ENCODE measurements around the gene SETD3.

Gene SETD3

GRCh38 chr14:99512571-99513182, 32.0 kb upstream of the SETD3 start:
- TF ChIP-seq CTCF (IDR thresholded peaks at IDR 0.05; ENCODE audit: low read depth, low read length) (no peak), EZH2phosphoT487 (IDR thresholded peaks at IDR 0.05; ENCODE audit: low read depth) (no peak)

DNA sequence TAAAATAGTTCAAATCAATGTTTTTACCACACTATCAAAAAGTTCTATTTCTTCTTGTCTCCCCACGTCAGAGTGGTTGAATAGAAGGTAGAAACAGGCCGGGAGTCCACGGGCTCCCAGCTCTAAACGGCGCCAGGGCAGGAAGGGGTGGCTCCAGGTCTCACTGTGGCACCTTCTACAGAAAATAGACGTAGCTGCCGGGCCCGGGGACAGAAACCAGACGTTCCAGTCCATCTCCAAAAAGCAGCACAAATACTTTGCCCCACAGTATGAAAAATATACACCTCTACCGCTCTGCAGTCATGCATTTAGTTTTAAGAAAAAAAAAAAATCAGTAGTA, 31.4 kb upstream of the SETD3 start:
- Histone ChIP-seq H2AFZ (ENCODE audit: low read depth, low read length) (no peak overlapping the region), H3K9me3 (ENCODE audit: insufficient read depth, low read length) (no peaks in the 10 kb centered on the region), H3K4me2 (ENCODE audit: low read length) (no peak overlapping the region), H3K9ac (ENCODE audit: low read length) (no peak overlapping the region), H3K36me3 (replicated peaks; ENCODE audit: low read depth, low read length) (peaks cover 23% of the 10 kb centered on the region), H3K4me3 (ENCODE audit: low read length) (no peak overlapping the region), H3K27me3 (ENCODE audit: low read depth, low read length) (no peaks in the 10 kb centered on the region), H3K79me2 (ENCODE audit: low read length) (no peaks in the 10 kb centered on the region), H4K20me1 (ENCODE audit: insufficient read depth, low read length) (no peaks in the 10 kb centered on the region), H3K27ac (ENCODE audit: low read length) (no peak overlapping the region), H3K4me1 (ENCODE audit: low read length) (no peaks in the 10 kb centered on the region)
- TF ChIP-seq EZH2phosphoT487 (IDR thresholded peaks at IDR 0.05; ENCODE audit: low read depth) (no peak), CTCF (IDR thresholded peaks at IDR 0.05; ENCODE audit: low read depth, low read length) (no peak)

More at GRCh38 chr14:99512571-99513182, 32.0 kb upstream of the SETD3 start:
- H3K4me3 ChIP-seq (ENCODE audit: low read length), result no peak overlapping the region
- H3K4me1 ChIP-seq (ENCODE audit: low read length), result no peaks in the 10 kb centered on the region
- H3K79me2 ChIP-seq (ENCODE audit: low read length), result no peaks in the 10 kb centered on the region
- no peak overlapping the region for H3K4me2 ChIP-seq (ENCODE audit: low read length)
- H3K27me3 ChIP-seq (ENCODE audit: low read depth, low read length), result no peaks in the 10 kb centered on the region
- peaks cover 22% of the 10 kb centered on the region for H3K36me3 ChIP-seq (replicated peaks; ENCODE audit: low read depth, low read length)
- no peak overlapping the region for H2AFZ ChIP-seq (ENCODE audit: low read depth, low read length)
- no peaks in the 10 kb centered on the region for H4K20me1 ChIP-seq (ENCODE audit: insufficient read depth, low read length)
- no peaks in the 10 kb centered on the region for H3K9me3 ChIP-seq (ENCODE audit: insufficient read depth, low read length)
- H3K27ac ChIP-seq (ENCODE audit: low read length), result no peak overlapping the region
- H3K9ac ChIP-seq (ENCODE audit: low read length), result no peak overlapping the region

- Histone ChIP-seq H4K20me1 (ENCODE audit: insufficient read depth, low read length) (no peaks in the 10 kb centered on the region), H3K4me2 (ENCODE audit: low read length) (no peak overlapping the region), H3K9ac (ENCODE audit: low read length) (no peak overlapping the region), H3K27me3 (ENCODE audit: low read depth, low read length) (no peaks in the 10 kb centered on the region), H2AFZ (ENCODE audit: low read depth, low read length) (no peak overlapping the region), H3K4me1 (ENCODE audit: low read length) (no peaks in the 10 kb centered on the region), H3K9me3 (ENCODE audit: insufficient read depth, low read length) (no peaks in the 10 kb centered on the region), H3K79me2 (ENCODE audit: low read length) (no peaks in the 10 kb centered on the region), H3K36me3 (replicated peaks; ENCODE audit: low read depth, low read length) (peaks cover 27% of the 10 kb centered on the region), H3K27ac (ENCODE audit: low read length) (no peak overlapping the region), H3K4me3 (ENCODE audit: low read length) (no peak overlapping the region)
- TF ChIP-seq CTCF (IDR thresholded peaks at IDR 0.05; ENCODE audit: low read depth, low read length), result no peak
- TF ChIP-seq EZH2phosphoT487 (IDR thresholded peaks at IDR 0.05; ENCODE audit: low read depth), result no peak
These were observed 30.9 kb upstream of the SETD3 start for GRCh38 chr14:99511421-99512109.

DNA sequence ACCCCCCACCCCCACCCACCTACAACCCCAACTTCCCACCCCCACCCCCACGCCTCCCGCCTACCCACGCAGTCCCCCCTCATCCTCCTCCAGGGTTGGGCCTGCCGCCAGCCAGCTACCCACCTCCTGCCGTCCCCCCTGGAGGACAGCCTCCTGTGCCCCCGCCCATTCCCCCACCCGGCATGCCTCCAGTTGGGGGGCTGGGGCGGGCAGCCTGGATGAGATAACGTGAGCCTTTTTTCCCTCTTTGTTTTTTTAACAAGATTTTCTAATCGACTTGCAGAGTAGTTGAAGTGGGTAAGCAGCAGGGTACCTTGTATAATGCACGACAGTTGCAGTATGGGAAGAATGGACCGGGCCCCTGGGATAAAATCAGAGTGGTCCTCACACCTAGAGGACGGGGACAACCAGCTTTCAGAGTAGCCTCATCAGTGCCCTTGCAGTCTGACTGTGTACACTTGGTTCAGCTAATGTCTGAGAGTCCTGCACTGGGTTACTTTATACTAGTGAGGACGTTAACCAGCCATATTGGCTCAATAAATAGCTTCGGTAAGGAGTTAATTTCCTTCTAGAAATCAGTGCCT, 30.0 kb upstream of the SETD3 start:
- Histone ChIP-seq H3K27ac (ENCODE audit: low read length) (no peak overlapping the region), H3K9ac (ENCODE audit: low read length) (no peak overlapping the region), H3K9me3 (ENCODE audit: insufficient read depth, low read length) (no peaks in the 10 kb centered on the region), H3K36me3 (replicated peaks; ENCODE audit: low read depth, low read length) (peaks cover 36% of the 10 kb centered on the region), H3K4me2 (ENCODE audit: low read length) (no peak overlapping the region), H2AFZ (ENCODE audit: low read depth, low read length) (no peak overlapping the region), H3K4me3 (ENCODE audit: low read length) (no peak overlapping the region), H3K79me2 (ENCODE audit: low read length) (no peaks in the 10 kb centered on the region), H4K20me1 (ENCODE audit: insufficient read depth, low read length) (no peaks in the 10 kb centered on the region), H3K4me1 (ENCODE audit: low read length) (no peaks in the 10 kb centered on the region), H3K27me3 (ENCODE audit: low read depth, low read length) (no peaks in the 10 kb centered on the region)
- TF ChIP-seq CTCF (IDR thresholded peaks at IDR 0.05; ENCODE audit: low read depth, low read length) (no peak), EZH2phosphoT487 (IDR thresholded peaks at IDR 0.05; ENCODE audit: low read depth) (no peak)

Measured in OCI-LY3 (cell line).